HG02678 (cell line): ENCODE measurements around the gene FOXC1.
A peak's percentile ranks its signal among the peaks of the same experiment; 100 is the strongest.

Source experiments
- ATAC-seq: cut with Tn5 transposase; IDR thresholded peaks from one replicate; pipeline ENCODE4 v1.9.1; 2021; ENCODE audit warnings: mild to moderate bottlenecking, moderate library complexity; ENCODE audit not compliant: unreplicated experiment

FOXC1 gene

GRCh38 chr6:1622851-1623768, 13.4 kb downstream of the FOXC1 start:
- no peak for ATAC-seq

DNA sequence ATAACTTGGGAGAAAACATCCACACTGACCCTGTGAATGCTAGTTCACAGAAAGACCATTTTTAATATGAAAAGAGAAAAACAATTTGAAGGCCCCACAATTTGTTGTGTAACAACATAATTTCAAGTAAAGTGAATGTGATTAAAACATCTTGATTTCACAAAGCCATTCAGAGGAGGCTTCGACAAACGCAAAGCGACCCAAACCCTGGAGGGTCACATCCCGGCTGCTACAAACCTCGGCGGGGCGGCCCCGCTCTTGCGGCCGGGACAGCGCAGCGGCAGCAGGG, 14.0 kb downstream of the FOXC1 start:
- ATAC-seq = no peak

DNA sequence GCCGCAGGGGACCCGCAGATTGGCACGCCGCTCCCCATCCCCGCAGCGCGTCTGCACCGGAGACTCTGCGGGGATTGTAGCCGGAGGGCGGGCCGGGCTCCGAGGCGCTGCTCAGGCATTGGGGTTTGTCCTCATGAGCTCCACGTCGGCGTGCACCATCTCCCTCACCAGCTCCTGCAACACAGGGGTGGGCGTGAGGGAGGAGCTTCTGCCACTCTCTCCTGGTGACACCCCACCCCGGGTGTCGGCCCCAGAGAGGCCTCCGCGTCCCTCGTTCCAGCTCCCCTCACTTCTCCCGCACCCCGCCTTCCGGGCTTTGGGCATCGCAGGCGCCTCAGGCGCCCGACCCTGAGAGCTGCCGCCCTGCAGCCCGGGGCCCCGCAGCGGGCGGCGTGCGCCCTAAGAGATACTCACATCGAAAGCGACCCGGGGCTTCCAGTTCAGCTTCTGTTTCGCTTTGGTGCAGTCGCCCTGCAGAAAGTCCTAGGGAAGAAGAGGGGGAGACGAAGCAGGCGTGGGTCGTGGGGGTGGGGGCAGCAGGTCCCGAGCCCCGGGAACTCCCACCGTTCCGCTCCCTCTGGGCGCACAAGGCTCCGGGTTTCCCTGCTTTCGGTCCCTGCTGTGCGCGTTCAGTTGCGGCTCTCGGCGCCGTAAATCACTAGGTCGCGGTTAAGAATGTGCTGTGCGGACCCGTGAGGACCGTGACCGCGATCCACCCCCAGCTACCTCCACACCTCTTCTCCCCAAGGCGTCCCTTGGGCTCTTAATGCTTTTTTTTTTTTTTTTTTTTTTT, 14.5 kb downstream of the FOXC1 start:
- peak; percentile 56 for ATAC-seq

- peak; percentile 18 for ATAC-seq
These were observed 15.4 kb downstream of the FOXC1 start for GRCh38 chr6:1624851-1625781.

GRCh38 chr6:1625794-1626435, 16.2 kb downstream of the FOXC1 start:
- no peak for ATAC-seq

DNA sequence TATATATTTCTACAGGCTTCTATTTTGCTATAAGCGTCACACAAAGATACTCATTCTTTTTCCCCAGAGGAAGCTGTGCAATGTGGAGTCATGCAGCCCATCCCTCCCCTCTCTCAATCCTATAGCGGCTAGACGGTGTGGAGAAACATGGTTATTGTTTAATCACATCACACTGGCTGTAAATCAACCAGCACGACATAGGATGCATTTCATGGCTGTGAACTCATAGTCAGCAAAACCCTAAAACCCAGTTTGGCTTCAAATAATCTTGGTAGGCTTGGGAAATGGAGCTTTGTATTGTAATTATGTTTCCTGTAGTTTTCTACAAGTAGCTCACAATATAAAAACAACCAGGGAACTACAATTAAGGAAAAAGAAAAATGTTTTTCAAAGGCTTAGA, 16.8 kb downstream of the FOXC1 start:
- no peak for ATAC-seq

DNA sequence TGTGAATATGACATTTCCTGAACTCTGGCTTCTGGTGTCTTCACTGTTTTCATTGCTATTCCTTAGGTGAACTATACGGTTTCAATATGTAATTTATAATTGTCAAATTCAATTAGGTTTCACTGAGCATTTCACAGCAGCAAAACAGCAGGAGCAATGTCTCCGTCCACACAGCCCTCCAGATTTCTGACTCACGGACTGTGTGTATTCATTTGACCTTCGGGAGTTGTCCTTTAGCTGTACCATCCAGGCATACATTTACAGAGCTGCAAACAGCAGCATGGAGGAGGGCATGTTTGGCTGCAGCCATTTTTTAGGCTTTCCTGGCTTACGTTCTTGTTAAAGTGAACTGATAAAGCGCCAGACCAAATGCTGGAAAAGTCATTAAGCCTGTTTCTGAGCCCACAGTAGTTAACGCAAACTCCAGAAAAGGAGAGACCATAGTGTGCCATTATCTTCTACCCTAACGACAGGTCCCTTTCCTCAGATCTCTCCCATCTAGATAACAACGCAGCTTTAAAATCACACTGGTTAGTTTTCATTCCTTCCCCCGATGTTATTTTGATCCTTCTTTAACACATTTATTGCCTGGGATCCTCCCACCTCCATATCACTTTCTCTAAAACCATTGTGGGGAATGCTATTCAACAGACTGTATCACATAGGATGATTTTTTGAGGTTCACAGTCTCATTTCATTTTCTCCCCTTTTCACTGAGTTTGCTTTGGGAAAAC, 18.3 kb downstream of the FOXC1 start:
- no peak for ATAC-seq

DNA sequence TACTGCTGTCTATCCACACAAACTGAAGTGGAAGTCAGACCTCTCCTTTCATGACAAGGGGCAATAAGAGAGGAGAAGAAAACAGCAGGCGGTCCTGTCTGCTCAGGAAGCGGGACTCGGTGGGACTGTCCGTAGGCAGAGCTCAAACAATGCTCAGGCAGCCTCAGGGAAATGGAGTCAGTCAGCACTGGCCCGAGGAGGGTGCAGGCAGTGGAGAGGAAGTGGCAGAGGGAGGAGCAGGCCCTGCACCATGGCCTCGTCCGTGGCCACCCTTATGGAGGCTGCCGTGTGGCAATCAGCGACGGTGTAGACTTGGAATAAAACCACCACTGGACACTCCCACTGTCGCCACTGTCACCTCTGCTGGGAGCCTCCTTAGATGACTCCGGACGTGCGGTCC, 19.6 kb downstream of the FOXC1 start:
- no peak for ATAC-seq

DNA sequence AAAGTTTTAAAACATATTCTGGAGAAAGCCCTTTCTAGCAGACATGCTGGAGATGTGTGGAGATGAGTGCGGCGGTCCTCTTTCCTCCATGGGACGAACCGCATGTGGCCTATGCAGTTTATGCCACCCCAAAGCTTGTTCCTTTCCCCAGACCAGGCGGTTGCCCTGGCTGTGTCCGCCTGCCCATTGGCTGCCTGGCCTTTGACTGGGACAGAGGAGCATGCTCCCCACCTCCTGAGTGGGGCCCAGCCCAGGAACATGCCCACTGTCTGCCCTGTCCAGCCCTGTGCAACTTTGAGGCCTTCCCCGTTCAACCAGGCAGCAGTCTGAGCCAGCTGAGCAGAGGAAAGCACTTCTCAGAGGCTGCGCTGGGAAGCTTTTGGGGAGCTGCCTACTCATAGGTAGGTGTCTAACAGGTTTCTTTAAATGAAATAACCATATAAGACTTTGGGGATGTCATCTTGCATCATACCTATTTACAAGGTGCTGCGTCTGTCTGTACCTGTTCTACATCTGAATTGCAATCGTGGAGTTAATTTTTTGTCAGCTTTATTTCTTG, 20.6 kb downstream of the FOXC1 start:
- no peak for ATAC-seq

GRCh38 chr6:1630771-1631217, 21.1 kb downstream of the FOXC1 start:
- ATAC-seq = no peak

DNA sequence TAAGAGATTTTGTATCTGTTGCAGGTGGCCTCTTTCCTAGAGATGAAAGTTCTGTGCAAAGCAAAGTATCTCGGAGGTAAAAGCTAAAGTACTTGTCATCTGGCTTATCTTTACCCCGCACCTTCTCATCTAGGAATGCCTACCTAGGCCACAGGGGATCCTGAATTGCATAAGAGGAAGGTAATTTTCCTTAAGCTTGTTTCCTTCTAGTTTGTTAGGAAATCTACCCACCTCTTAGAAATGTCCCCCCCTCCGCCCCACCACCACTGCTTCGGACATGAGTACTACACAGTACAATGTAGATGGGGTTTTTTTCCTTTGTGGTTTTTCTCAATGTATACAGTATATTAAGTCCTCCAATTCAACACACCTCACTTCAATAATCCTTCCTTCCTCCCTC, 21.5 kb downstream of the FOXC1 start:
- ATAC-seq = no peak

GRCh38 chr6:1633366-1634021, 23.8 kb downstream of the FOXC1 start:
- no peak for ATAC-seq

- ATAC-seq = no peak
These were observed 24.4 kb downstream of the FOXC1 start for GRCh38 chr6:1634081-1634480.

GRCh38 chr6:1635305-1636010, 25.7 kb downstream of the FOXC1 start:
- ATAC-seq = no peak

GRCh38 chr6:1636272-1636825, 26.6 kb downstream of the FOXC1 start:
- no peak for ATAC-seq

- ATAC-seq = no peak
These were observed 27.5 kb downstream of the FOXC1 start for GRCh38 chr6:1636971-1637871.

GRCh38 chr6:1639430-1639829, 29.7 kb downstream of the FOXC1 start:
- ATAC-seq = no peak
